Measurements from ENCODE around the gene GJE1. TPM values are rescaled to one million over a fixed set of nuclear protein-coding genes. Genes with fewer than 3 reads are reported as not detected.

The GJE1 gene
- total RNA-seq, 2 experiments from 2014 or later = not detected

DNA sequence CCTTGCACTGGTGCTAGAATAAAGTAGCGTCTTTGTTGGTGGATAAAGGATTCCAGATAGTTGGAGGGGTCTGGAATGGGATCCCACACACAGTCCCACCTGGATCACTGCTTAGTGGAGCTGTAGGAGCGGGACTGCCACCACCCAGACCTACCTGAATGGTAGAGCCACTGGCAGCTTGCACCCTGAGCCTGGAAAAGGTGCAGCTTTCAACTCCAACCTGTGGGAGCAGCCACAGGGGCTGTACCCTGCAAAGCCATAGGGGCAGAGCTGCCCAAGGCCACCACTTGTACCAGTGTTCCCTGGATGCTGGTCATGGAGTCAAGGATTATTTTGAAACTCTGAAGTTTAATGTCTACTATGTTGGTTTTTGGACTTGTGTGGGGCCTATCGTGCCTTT is 41.3 kb downstream of the GJE1 start:
- ChIA-PET CTCF (interaction anchor here (0.6 kb wide), 1 partner anchor 263 kb away, joined by 4 read pairs; no protein-coding TSS in a partner anchor), POLR2A (no interaction called here)
- no peak for DNase-seq
- no peaks in the 10 kb centered on the region for H3K27me3 Mint-ChIP-seq
- H3K27ac Mint-ChIP-seq = no peak overlapping the region
- H3K36me3 Mint-ChIP-seq (ENCODE audit: low read depth) = peaks cover 61% of the 10 kb centered on the region
- no peak overlapping the region for H3K4me3 Mint-ChIP-seq
- H3K9me3 Mint-ChIP-seq = peaks cover 14% of the 10 kb centered on the region
- no peaks in the 10 kb centered on the region for H3K4me1 Mint-ChIP-seq

DNA sequence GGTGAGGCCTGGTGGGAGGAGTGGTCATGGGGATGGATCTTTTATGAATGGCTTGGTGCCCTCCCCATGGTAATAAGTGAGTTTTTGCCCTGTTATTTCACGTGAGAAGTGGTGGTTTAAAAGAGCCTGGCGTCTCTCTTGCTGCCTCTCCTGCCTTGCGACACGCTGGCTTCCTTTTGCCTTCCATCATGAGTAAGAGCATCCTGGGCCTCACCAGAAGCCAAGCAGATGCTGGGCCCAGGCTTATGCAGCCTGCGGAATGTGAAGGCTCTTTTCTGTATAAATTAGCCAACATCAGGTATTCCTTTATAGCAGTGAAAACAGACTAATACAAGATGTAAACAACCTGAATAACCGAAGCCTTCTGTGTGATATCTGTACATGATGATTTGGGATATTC is 42.0 kb downstream of the GJE1 start:
- Mint-ChIP-seq H3K4me3 (no peak overlapping the region), H3K36me3 (ENCODE audit: low read depth) (peaks cover 61% of the 10 kb centered on the region), H3K27me3 (no peaks in the 10 kb centered on the region), H3K4me1 (no peaks in the 10 kb centered on the region), H3K27ac (no peak overlapping the region), H3K9me3 (peaks cover 14% of the 10 kb centered on the region)
- no peak for DNase-seq
- ChIA-PET CTCF (no interaction called here), POLR2A (no interaction called here)

DNA sequence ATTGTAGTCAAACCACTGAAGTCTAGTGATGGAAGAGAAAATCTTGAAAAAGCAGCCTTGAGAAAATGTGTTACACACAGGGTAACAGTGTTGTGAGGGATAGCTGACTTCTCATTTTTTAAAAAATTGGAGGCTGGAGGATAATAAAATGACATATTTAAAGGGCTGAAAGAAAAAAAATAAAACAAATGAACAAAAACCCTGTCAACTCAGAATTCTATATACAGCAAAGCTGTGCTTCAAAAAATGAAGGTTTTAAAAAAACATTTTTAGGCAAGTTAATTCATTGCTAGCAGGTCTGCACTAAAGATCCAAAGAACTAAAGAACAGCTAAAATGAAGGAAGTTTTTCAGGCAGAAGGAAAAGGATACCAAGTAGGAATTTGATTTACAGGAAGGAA is 45.4 kb downstream of the GJE1 start:
- Mint-ChIP-seq H3K27ac (no peak overlapping the region), H3K4me1 (no peaks in the 10 kb centered on the region), H3K4me3 (no peak overlapping the region), H3K36me3 (ENCODE audit: low read depth) (peaks cover 58% of the 10 kb centered on the region), H3K9me3 (peaks cover 14% of the 10 kb centered on the region), H3K27me3 (no peaks in the 10 kb centered on the region)
- DNase-seq = no peak
- ChIA-PET POLR2A (no interaction called here), CTCF (interaction anchor here (1.0 kb wide), 1 partner anchor 10 kb away, joined by 5 read pairs; no protein-coding TSS in a partner anchor)

DNA sequence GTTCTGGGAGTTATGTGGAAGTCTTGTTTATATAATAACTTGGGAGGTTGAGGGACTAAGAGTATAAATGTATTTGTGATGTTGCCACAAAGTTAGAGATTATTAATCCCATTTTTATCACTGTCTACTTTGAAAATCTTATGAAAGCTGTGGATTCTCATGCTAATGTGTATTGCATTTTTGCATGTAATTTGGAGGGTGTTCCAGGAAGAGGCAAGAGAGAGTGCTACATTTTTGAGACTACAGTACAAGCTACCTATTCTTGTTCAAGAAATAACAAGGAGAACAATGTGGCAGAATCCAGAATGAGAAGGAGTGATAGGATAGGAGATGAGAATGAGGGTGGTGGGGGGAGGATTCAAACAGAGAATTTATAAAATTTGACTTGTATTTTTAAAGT is 49.3 kb downstream of the GJE1 start:
- CTCF ChIA-PET = no interaction called here
- Mint-ChIP-seq H3K36me3 (ENCODE audit: low read depth) (peaks cover 26% of the 10 kb centered on the region), H3K27me3 (no peaks in the 10 kb centered on the region)

DNA sequence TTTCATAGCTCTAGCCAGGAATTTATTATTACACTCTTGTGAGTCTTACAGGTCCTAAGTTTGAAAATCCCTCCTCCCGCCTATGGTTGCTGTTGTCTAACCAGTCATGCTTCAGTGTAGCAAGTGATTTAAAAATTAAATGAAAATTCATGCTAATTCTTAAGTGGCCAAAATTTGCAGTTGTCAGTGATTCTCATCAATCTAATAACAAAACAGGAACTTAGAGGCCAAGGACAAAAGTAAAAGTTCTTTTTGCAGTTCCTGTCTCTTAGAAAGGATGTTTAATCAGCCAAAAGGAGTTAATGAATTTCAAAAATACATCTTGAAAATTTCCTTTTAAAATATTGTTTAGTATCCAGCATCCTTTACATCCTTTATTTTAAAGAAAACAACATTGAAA is 50.6 kb downstream of the GJE1 start:
- CTCF ChIA-PET = no interaction called here
- Mint-ChIP-seq H3K4me3 (no peak overlapping the region), H3K9me3 (no peaks in the 10 kb centered on the region), H3K27me3 (no peaks in the 10 kb centered on the region), H3K4me1 (no peaks in the 10 kb centered on the region), H3K36me3 (ENCODE audit: low read depth) (peaks cover 15% of the 10 kb centered on the region), H3K27ac (no peak overlapping the region)
- POLR2A ChIA-PET = no interaction called here
- DNase-seq = no peak

More for the DNA sequence above, 49.3 kb downstream of the GJE1 start:
- peaks cover 10% of the 10 kb centered on the region for H3K9me3 Mint-ChIP-seq
- no peak overlapping the region for H3K4me3 Mint-ChIP-seq
- POLR2A ChIA-PET = no interaction called here
- no peak for DNase-seq
- no peak overlapping the region for H3K27ac Mint-ChIP-seq
- no peaks in the 10 kb centered on the region for H3K4me1 Mint-ChIP-seq

DNA sequence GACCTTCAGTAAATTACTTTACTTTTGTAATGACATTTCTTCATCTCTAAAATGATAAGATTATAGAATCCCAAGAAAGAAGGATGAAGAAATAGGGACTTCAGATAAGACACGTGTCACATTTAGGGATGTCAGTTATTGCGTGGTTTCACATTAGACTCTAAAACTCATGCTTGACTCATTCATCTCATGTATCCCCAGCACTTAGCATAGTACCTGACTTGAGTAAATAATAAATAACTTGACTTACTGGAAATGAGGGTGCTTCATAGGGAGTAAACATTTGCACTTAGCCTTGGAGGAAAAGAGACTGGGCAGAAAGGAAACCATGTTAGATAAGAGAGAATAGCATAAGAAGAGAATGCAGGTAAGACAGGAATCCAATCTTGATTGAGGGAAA is 51.6 kb downstream of the GJE1 start:
- H3K4me3 Mint-ChIP-seq = no peak overlapping the region
- H3K9me3 Mint-ChIP-seq = no peaks in the 10 kb centered on the region
- CTCF ChIA-PET = no interaction called here
- no peak overlapping the region for H3K27ac Mint-ChIP-seq
- peaks cover 18% of the 10 kb centered on the region for H3K36me3 Mint-ChIP-seq (ENCODE audit: low read depth)
- DNase-seq = no peak
- H3K4me1 Mint-ChIP-seq = no peaks in the 10 kb centered on the region
- POLR2A ChIA-PET = no interaction called here
- H3K27me3 Mint-ChIP-seq = no peaks in the 10 kb centered on the region

Other genes with a start within 250 kb of the GJE1 start
- not detected for gene NMBR, start 14.2 kb downstream of the GJE1 start, total RNA-seq
- gene VTA1, start 14.3 kb downstream of the GJE1 start, total RNA-seq = 10 to 100 TPM; 45.0 to 53.6 TPM
- under 1 TPM; 0.35 to 0.52 TPM for gene ADGRG6, start 169.1 kb downstream of the GJE1 start, total RNA-seq